Stimulated activated naive CD4-positive, alpha-beta T cell (primary cell): Measurements from ENCODE around the gene DGCR8.

ENCODE experiments used
- DNase-seq, 6 experiments: peaks; one replicate each; lab custom pipeline; 2025; lab: John Stamatoyannopoulos, UW

Gene DGCR8

DNA sequence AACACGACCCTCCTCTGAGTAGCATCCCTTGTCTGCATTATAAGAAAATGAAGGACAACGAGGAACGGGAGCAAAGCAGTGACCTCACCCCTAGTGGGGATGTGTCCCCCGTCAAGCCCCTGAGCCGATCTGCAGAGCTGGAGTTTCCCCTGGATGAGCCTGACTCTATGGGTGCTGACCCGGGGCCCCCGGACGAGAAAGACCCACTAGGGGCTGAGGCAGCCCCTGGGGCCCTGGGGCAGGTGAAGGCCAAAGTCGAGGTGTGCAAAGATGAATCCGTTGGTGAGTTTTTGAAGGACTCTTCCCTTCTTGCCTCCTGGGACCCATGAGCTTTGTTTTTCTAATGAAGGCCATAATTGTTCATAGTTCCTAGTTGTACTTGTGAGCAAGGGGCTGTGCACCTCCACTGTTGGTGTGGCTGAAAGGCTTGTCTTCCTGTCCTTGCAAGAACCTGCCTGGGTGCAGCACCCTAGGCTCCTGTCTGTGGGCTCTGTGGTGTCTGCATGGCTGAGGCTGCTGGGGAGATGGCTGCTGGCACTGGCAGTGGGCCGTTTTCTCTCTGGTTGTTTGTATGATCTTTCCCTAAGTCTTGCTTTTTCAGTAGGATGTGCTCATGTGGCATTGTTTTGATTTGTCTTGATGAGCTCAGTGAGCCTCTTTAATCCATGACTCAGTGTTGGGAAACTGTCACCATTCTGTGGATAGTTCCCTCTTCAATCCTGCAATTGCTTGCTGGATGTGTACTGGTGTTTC is 10.1 kb downstream of the DGCR8 start:
- no peak for DNase-seq

DNA sequence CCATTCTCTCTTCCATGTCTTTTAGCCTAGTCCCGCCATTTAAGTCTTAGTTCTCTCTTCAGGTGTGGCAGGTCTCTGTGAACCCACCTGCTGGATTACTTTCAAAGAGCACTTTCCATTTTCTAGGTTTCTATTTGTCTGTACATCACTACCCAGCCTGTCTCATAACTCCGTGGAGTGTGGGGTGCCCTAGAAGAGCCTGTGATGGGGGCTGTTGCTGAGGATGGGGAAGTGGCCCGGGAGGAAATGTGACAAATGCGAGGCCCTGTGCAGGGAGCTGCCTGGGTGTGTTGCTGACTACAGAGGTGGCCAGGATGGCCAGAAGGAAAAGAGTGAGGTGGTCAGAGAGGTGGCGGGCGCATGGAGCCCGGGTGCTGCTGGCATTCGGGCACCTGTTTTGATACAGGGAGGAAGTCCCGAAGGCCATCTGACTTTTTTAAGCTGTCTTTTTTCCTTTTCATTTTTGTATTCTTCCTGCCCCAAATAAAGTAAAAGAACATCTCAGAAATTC is 10.7 kb downstream of the DGCR8 start:
- no peak for DNase-seq

DNA sequence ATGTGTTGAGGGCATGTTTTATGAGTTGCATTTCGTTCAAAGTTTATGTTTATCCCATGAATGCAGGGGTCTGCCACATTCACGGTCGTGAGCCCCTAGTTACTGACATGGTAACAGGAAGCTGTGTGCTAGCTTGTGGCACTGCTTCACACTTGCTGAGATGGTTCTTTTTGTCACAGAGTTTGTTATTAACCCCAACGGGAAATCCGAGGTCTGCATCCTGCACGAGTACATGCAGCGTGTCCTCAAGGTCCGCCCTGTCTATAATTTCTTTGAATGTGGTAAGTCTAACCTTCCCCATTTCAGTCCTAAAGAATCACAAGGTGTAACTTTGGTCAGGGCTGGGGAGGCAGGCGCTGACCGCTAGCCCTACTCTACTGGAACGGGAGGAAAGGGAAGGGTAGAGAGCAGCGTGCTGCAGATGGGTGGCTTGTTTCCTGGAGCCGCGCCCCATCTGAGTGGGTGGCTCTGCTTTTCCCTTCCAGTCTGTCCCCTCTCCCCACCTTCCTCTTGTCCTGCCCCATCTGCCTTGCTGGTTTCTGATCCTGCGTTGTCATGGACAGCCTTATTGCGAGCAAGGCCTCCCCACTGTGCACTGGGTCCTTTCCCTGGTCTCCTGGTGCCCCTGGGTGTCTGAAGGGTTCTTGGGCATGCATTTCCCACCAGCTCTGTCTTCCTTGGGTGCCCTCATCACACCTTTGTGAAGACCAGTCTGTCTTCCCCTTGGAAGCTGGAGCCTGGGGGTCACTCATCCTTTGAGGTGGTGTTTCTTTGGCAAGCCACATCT is 11.8 kb downstream of the DGCR8 start:
- no peak for DNase-seq

DNA sequence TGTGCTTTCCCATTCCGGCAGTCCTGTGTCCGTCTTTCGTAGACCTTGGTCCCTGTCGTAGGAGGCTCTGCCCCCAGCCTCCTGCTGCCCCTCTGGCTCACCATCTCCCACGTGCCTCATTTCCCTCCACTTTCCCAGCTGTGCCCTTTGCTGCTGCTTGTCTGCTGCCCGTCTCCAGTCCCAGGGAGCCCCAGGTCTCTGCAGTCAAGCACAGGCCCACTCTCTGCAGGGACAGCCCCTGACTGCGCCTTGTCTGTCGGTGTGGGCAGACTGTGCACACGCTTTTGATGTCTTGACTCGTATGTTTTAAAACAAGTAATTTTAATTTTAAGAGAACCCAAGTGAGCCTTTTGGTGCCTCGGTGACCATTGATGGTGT is 12.4 kb downstream of the DGCR8 start:
- DNase-seq = no peak

DNA sequence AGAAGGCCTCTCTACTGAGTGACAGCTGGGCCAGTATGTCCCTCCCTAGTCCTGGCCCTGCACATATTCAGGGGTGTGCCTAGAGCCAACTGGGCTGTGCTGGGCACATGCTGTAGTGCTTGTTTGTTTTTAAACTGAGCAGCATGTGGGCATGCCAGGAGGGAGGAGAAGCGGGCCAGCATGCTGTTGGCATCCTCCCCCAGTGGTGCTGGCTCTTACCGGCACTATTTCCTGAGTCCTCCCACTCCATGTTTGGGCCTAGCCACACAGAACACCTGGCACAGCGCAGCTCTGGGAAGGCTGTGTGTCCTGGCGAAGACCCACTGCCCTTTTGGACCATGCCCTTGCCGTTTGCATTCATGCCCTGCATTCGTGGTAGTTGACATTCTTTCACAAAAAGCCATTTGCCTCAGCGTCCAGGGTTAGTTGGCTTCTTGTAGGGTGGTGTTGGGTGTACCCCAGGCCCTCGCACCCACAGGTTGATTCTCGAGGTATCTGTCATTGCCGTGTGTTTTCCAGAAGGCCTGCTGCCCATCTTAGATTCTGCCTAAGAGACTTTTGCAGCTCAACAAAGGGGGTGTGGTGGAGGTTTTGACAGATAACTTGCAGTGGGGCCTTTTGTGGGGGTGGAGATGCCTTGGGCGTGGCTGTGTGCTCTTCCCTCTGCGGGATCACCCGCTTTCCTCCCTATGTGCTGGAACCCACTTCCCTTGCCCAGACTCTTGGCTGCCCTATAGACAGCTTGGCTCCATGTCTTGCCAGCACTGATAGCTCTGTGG is 13.6 kb downstream of the DGCR8 start:
- no peak for DNase-seq

DNA sequence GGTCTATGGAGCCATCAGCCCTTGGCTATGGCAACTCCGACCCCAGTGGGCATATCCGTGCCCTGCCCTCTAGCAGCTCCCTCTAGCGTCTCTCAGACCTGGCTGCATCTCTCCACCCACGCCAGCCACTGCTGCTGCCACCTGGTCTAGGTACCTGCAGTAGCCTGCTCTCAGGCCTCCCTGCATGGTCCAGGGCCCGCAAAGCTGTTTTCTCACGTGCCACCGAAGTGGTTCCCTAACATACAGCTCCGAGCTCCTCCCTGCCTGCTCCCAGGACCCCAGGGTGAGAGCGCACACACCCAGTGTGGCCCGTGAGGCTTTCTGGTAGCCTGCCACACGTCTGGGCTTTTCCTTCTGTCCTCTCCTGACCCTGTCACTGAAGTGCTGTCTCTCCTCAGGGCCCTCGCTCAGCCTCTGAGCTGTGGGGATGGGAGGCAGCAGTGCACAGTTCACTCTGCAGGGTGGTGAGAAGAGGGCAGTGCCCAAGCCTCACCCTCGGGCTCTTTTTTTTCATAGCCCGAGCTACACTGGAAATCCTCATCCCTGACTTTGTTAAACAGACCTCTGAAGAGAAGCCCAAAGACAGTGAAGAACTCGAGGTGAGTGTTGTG is 14.3 kb downstream of the DGCR8 start:
- no peak for DNase-seq

DNA sequence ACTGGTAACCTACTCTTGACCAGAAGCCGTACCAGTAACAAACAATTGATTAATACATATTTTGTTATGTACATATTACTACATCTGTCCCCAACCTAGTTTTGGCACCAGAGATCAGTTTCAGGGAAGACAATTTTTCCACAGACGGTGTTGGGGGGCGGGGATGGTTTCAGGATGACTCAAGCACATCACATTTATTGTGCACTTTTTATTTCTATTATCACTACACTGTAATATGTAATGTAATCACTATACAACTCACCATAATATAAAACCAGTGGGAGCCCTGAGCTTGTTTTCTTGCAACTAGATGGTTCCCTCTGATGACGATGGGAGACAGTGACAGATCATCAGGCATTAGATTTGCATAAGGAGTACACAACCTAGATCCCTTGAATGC is 15.5 kb downstream of the DGCR8 start:
- DNase-seq = no peak

DNA sequence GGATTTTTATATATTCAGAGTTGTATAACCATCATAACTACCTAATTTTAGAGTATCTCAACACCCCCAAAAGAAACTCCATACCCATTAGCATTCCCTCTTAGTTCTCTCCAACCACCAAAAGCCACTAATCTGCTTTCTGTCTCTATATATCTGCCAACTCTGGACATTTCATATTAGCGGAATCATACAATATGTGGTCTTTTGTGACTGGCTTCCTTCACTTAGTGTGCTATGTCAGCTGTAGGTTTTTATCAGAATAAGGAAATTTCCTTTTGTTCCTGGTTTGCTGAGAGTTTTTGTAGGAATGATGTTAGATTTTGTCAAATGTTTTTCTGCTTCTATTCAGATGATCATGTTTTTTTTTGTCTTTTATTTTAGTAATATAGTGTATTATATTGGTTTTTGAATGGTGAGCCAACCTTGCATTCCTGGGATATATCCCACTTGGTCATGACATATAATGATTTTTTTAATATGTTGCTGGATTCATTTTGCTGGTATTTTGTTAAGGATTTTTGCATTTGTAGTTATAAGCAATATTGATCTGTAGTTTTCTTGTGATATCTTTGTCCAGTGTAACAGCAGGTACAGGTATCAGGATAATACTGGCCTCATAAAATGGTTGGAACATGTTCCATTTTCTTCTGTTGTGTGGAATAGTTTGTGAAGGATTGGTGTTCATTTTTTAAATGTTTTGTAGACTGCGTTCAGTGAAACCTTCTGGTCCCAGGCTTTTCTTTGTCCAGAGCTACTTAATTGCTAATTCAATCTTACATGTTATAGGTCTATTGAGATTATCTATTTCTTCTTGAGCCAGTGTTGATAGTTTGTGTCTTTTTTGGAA is 16.8 kb downstream of the DGCR8 start:
- no peak for DNase-seq

DNA sequence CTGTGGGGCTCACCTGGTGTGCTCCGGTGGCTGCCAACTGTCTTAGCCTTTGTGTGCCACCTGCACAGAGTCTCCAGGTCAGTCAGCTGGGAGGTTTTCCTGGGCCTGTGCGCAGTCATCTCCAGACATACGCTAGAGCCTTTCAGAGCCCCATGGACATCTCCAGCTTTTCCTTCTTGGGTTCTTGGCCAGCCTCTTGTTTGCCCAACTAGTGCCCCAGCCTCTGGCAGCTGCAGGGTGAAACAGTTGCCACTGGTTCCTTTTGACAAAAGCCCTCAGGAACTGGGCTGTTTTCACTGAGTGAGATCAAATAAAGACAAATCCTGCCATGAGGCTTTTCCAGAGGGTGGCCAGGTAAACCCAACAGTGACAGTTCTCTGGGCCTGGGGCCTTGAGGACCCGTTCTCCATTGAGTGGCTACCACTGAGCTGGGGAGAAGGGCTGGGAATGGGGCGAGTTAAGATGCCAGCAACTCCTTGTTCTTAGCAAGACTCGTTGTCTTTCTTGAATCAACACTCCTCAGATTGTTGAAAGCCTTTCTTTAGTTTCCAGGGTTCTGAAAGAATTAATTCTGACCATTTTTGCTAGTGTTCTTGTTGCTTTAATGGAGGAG is 19.2 kb downstream of the DGCR8 start:
- DNase-seq = no peak

DNA sequence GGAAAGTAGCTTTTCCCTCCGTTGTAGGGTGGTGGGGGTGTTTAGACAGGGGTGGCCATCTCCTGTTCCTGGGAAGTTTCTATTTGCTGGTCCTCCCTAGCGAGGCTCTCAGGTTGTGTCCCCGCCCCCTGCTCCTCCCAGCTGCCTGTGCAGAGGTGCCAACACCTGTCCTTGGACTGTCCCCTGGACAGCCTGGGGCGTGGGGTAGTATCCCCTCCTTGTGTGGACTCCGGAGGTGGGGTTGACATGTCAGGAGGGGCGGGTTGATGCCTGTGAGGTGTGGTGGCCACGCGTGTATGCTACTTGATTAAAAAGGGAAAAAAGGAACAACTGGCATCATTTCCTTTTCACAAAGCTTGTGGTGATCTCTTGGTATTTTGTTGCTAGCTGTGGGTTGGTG is 21.6 kb downstream of the DGCR8 start:
- no peak for DNase-seq

DNA sequence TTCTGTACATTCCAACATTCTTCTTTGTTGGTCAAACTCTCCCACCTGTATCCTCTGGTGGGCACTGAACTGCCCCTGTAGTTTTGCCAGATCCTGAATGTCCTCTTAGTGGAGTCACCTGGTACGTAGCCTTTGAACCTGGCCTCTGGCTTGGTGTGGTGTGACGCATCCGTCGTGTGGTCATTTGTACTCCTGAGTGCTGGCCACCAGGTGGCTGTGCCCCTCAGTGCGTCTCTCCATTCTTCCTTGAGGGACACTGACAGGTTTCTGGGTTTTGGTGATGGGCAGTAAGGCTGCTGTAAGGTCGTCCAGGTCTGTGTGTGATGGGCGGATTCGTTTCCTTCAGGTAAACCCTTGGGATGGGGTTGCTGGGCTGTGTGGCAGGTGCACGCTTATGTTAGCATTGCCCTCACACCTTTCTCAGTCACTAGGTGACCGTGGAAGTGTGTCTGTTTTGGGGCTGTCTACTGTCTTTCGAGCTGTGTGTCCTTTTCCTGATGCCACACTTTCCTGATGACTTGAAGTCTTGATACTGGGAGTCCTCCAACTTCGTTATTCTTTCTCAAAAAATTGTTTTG is 22.3 kb downstream of the DGCR8 start:
- no peak for DNase-seq

DNA sequence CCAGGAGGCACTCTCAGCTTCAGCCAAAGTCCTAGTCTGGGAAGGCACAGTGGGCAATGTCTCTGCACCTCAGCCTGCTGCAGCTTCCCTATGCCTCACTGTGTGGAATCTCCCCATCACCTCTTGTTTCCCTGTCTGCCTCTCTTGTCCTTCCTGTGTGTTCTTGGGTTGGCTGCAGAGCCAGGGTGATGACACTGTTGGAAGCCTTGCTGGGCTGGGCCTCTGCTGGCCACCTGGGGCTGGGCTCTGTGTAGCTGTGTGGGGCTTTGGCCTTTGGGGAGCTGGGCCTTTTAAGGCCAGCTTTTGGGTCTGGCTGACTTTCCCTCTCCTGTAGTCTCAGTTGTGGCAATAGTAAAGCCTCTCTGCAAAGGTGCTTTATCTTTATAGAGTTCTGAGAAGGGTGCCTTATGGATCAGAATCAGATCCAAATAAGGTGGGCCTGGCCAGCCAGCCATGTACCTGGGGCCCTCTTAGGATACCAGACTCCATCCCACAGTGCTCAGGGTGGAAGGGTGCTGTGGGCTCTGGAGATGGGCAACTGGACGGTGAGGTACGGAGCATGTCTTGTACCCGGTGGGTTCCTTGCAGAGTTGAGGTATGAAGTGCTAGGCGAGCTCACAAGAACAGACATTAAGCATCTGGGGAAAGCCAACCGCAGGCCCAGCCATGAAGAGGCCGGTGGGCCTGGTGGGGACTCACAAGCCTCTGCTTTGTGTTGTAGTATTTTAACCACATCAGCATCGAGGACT is 25.6 kb downstream of the DGCR8 start:
- DNase-seq = no peak

DNA sequence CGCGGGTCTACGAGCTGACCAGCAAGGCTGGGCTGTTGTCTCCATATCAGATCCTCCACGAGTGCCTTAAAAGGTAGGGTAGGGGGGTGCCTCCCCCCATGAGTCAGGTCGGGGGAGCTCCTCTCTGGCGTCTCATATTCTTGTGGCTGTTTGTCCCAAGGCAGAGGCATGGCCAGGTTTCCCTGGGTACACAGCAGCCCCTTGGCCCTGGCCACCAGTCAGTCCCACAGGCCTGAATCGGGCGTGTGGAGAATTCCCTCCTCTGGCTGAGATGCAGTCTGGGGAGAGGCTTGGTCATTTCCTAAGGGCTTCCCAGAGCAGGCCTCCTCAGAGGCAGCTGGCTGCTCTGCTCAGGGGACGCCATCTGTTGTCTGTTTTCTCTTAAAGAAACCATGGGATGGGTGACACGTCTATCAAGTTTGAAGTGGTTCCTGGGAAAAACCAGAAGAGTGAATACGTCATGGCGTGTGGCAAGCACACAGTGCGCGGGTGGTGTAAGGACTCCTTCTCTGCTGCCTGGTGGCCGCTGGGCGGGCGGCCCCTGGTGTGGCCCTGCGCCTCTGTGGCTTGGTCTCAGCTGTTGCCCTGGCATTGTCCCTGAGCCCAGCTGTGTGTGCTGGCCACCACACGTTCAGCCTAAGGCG is 26.3 kb downstream of the DGCR8 start:
- DNase-seq = no peak

DNA sequence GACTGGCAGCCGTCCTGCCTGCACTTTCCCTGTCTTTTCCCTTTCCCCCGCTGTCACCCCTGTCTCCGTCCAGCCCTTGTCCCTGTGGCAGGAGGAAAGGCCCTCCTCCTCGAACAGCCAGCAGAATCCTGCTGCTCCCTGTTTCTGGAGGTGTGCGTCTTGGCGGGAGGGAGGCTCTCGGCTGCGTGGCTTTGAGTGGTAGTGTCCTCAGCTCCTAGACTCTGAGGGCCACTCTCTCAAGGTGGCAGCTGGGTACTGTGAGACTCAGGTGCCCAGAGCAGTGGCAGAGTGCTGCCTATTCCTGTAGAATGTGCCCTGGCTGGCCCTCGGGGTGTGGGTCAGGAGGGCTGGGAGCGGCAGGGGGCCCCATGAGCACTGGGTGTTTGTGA is 26.8 kb downstream of the DGCR8 start:
- no peak for DNase-seq

DNA sequence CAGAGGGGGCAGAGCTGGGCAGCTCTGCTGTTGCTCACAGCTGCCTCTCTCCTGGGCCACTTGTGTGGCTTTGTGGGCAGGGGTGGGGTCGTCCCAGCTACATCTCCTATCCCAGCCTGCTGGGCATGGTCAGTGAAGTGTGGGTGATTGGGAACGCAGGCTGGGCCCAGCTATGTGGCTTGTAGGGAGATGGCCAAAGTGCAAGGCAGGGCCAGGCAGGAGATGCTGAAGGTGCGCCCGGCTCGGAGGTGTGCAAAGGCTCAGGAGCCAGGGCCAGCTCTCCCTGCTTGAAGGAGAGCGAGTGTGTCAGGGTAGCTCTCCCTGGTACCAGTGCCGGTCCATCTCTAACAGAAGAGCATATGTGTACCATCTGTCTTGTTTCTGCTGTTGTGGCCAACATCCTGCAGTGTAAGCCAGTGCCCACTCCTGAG is 27.4 kb downstream of the DGCR8 start:
- DNase-seq = no peak

DNA sequence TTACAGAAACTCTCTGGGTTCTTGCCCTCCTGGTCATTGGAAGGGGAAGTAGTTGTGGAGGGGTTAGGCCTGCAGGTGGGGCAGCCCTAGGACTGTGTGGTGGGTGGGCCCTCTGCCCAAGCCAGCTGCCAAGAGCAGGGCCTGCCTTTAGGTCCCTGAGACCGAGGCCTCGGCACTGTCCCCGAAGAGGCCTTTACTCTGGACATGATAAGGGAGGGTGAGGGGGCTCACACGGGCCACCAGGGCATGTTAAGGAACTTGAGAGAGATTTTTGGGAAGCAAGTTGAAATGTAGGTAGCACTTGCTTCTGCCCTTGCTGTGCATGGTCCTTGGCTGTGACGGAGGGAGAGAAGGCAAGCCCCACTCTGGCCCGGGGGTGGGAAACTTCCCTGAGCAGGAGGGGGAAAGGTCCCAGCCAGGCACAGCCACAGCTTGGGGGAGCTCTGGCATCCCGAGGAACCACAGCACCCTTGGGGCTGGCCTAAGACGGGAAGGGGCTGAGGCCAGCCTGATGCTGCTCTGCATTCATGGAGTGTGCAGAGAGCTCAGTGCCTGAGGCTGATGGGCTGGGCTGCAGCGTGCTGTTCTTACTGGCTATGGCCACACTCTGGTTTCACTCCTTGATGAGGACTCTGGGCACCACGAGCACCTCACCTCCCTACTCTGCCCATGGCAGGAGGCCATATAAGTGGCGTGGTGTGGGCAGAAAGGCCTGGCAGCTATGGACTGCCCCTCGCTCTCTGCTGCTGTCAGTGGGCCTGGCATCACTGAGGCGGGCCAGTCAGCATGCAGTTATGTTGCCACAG is 28.1 kb downstream of the DGCR8 start:
- no peak for DNase-seq

DNA sequence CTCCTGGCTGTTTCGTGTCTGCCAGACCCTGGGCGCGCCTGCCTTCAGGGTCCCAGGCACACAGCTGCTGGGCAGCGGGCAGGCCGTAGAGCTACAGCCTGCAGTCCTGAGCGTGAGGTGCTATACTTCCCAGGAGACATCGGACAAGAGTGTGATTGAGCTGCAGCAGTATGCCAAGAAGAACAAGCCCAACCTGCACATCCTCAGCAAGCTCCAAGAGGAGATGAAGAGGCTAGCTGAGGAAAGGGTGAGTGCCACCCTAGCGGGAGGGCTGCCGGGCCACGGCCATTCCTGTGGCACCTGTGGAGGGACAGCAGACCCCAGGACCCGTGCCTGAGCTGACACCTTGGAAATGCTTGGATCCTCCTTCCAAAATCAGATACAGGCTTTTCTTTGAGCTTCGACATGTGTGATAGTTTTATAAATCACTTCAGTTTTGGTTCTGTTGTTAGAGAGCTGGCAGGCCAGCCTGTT is 28.8 kb downstream of the DGCR8 start:
- DNase-seq = no peak
